Measurements from ENCODE around the gene BAZ2B.

The BAZ2B gene

DNA sequence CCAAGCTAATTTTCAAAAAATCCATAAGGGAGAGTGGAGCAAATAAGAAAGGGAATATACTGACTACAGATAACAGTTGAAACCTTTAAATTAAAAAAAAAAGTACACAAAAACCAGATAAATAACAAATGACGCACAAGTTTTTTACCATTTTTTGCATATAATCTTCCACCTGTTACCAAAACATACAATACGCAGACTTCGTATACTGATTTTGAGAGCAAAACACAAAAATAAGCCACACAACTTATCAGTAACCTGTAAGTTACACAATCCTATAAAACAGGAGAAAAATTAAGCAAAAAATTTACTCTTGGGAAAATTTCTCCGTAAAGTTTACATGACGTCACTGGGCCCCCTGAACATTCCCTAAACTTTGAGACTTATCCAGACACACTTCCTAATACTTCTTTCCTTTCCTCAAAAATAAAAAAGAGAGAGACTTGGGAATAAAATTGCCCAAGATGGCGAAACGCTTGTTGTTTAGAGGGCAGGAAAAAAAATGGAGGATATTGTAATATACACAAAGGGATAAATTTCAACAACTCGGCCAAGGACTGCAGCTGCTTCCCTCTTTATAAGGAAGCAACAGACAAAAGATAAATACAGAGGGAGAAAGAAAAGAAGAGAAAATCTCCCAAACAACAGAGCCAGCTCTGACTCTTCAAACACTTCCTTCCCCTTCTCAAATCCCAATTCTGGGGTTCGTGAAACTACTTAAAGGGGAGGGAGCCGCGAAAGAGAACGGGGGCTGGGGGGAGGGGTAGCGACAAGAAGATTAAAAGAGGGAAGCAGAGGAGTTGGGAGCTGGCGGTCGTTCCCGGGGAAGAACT is 1.6 kb downstream of the BAZ2B start:
- DNase-seq: peak; percentile 73

GRCh38 chr2:159613651-159614285 is 2.6 kb downstream of the BAZ2B start:
- peak; percentile 54 for DNase-seq

DNA sequence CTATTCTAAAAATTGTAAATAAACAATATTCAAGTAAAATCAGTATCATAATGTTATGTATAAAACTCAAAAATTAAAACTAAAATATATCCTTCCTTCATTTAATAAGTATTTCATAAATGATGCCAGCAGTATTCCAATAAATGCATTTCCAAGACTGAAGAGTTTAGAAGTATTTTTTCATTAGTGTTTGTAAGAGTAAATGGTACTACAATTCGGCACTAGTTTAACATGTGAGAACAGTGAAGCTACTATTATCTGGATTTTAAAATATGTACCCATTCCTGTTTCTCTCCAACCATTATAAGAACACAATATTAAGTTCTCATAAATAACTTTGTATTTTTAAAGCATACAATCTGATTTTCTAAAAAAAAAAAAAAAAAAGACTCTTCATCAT is 3.3 kb downstream of the BAZ2B start:
- no peak for DNase-seq

DNA sequence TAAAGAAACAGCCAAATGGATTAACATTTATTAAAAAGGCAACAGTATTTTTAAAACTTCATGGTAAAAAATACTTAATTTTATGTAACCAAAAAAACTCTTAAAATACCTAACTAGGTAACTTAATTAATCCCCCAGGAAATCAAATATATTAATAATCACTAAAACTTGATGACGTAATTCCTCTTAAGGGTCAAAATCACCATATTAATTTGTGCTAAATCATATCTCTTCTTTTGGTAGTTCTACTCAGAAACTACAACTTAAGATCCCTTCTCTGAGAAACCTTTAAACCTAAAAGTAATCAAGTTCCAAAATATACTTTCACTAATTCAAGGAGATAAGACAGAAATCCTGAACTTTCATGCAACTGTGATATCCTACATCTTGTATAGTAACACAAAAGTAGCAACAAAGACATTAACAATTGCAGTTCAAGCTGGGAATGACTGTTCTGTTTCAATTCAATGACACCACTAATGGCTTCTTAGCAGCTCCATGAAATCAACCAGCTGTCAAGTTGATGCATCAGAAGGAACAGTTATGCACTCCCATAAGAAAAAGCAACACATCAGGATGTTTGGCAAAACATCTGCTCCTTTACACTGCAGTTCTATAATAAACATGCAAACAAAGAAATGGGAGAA is 4.0 kb downstream of the BAZ2B start:
- DNase-seq: peak; percentile 37

GRCh38 chr2:159609811-159610549 is 6.4 kb downstream of the BAZ2B start:
- DNase-seq: no peak

GRCh38 chr2:159608723-159609308 is 7.5 kb downstream of the BAZ2B start:
- no peak for DNase-seq

DNA sequence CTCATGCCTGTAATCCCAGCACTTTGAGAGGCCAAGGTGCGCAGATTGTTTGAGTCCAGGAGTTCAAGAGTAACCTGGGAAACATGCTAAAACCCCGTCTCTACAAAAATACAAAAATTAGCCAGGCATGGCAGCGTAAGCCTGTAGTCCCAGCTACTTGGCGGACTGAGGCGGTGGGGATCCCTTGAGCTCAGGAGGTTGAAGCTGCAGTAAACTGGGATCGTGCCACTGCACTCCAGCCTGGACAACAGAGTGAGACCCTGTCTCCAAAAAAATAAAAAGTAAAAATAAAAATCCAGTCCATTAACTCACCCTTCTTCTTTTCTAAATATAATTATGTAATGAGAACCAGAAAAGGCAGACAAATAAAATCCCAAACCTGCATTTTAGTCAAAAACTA is 8.2 kb downstream of the BAZ2B start:
- DNase-seq: no peak

DNA sequence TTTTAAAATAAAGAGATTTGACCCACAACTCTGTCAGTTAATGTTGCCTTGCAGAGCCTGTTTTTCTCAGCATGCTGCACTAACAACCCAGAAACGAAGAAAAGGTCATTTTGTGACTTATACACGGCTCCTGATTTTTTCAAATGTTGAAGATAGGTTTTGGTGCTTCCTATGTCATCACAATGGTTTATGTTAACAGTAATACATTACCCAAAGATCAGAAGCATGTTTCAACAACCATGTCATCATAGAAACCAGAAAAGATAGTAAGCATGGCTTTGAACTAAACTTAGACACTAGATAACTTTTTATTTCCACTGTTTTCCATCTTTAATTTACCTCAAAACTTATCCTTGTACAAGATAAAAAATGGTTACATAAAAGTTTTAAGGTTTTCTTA is 10.1 kb downstream of the BAZ2B start:
- no peak for DNase-seq

DNA sequence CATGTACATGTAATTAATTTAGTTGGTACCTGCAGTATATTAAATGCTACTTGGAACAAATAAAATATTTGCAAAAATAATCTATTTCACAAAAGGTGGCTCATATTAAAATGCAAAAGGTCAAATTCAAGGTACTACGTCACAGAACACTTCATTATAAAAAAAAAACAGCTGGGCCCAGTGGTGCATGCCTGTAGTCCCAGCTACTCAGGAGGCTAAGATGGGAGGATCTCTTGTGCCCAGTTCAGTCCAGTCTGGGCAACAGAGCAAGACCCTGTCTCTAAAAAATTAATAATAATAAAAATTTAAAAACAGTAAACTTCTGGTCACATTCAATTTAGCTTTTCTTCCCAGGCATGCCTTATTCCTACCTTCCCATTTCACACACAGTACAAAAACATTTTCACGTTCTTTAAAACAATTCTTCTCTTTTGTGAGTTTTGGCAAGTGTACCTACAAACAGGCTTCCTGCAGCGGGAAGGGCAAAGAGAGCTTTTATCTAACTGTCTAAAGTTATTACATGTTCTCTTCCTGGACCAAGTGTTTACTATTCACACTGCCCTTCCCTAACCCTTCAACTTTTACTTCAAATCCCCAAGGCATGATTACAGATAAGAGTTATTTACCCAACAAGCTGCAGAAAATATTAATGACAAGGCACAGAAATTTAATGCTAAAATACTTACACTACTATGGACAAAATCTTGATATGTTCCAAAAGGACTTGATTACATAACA is 10.7 kb downstream of the BAZ2B start:
- DNase-seq: no peak

DNA sequence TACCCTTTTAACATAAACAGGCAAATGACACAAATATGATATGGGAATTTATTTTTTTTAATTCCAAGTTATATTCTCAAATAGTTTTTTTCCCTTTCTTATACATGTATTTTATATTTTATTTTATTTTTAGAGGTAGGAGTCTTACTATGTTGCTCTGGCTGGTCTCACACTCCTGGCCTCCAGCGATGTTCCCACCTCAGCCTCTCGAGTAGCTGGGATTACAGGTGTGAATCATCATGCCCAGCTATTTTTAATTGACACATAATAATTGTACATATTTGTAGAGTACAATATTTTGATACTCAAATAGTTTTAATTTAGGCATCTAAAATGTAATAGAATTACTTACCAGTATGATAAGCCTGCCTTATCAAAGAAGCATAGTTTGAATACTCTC is 12.2 kb downstream of the BAZ2B start:
- DNase-seq: no peak

DNA sequence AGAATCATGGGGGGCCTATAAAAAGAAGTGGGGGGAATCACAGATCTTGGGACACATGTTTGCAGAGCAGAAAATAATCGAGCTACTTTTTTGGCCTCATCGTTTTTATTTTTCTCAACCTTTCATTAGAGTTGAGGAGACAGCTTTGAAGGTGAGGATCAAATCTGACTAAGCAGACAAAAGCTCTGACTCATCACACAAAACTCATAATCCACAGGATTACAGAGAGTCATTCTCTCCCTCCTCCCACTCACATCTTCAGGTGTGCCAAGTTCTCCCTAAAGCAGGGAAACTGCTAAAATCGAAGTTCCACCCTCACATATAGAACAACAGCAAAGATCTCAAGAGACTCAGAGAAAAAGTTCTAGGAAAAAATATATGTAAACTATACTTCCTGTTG is 15.6 kb downstream of the BAZ2B start:
- DNase-seq: no peak

DNA sequence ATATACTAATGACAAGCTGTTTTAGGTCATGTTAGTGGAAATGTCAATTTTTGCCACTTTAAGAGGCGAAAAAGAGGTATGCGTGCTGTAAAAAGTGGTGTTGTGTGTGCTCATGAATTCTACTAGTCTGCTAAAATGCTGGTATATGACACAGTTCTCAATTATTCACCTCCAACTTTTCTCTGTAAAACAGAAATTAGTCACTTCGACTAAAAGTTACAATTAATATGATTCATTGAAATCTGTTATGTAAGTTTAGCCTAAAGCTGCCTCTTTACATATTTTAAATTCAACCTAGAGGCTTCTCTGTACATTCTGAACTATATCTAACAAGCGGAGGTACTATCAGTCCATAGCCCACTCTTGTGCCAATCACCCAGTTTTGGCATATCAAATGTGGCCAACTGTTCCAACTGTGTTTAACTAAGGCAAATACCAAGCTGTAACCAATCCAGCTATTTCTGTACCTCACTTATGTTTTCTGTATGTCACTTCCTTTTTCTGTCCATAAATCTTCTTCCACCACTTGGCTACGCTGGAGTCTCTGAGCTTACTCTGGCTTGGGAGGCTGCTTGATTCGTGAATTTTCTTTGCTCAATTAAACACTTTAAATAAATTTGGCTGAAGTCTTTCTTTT is 20.8 kb downstream of the BAZ2B start:
- DNase-seq: no peak

DNA sequence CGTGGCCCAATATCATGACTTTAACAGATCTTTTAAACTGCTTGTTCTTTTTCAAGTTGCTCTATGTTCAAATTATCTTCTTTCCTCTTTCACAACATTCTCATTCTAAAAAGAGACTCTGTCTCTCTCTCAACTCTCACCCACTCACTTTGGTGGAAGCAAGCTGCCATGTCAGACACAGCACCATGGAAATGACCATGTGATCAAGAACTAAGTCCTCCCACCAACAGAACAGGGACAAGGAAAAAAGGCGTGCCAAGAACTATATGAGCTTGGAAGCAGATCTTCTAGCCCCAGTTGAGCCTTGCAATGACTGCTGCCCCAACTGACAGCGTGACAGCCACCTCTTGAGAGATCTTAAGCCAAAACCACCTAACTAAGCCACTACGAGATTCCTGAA is 23.9 kb downstream of the BAZ2B start:
- no peak for DNase-seq

- no peak for DNase-seq
These were observed 25.1 kb downstream of the BAZ2B start for GRCh38 chr2:159591221-159591620.

- DNase-seq: no peak
These were observed 27.1 kb downstream of the BAZ2B start for GRCh38 chr2:159589286-159589685.

GRCh38 chr2:159586034-159586433 is 30.3 kb downstream of the BAZ2B start:
- DNase-seq: no peak

GRCh38 chr2:159585622-159586021 is 30.7 kb downstream of the BAZ2B start:
- DNase-seq: no peak

- no peak for DNase-seq
These were observed 31.6 kb downstream of the BAZ2B start for GRCh38 chr2:159584796-159585195.

GRCh38 chr2:159573846-159574606 is 42.3 kb downstream of the BAZ2B start:
- DNase-seq: no peak

DNA sequence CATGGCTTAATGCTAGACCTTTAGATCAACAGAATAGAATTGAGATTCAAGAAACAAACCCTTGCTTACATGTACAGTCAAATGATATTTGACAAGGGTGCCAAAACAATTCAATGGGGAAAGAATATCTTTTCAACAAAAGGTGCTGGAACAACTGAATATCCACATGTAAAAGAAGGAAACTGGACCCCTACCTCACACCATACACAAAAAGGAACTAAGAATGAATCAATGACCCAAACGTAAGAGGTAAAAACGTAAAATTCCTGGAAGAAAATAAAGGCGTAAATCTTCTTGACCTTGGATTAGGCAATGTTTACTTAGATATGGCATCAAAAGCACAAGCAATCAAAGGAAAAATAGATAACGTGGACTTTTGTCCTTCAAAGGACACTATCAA is 43.1 kb downstream of the BAZ2B start:
- no peak for DNase-seq

DNA sequence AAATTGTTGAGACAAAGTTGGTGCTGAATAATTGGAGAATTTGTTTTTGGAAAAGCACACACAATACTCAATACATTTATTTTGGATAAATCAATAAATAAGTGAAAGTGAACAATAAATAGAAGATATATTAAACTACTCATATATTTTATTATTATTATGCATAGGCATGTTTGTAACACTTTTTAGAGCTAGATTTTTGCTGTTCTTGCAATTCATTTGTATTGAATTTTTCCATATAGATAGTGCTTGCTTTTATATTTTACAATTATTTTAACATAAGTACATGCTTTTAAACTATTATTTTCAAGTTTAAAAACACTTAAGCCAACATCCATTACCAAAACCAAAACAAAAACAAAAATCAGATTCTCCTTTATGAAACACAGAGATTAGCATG is 43.9 kb downstream of the BAZ2B start:
- DNase-seq: no peak
